GM12878 (cell line): ENCODE data around the gene LHFPL3.

Source experiments
- CBFB ChIP-seq: IDR thresholded peaks from 2 replicates; pipeline ENCODE4 v1.6.1; 2016; ENCODE audit warnings: antibody characterized with exemption, low read depth
- CEBPZ ChIP-seq: fragments of 150-350 bp; IDR thresholded peaks from 2 replicates; pipeline ENCODE4 v1.6.1; 2016; ENCODE audit warnings: low read depth, low read length
- CTCF ChIP-seq, 3 experiments: IDR thresholded peaks in 2 of 3; conservative IDR thresholded peaks in 1 of 3; 2 replicates each; pipeline ENCODE4 v1.5.1; 2011; ENCODE audit warnings: low read depth in 3 of 3, low read length in 3 of 3, mild to moderate bottlenecking in 3 of 3, control low read depth in 2 of 3, moderate library complexity in 2 of 3, inconsistent platforms in 1 of 3, mixed read lengths in 1 of 3; ENCODE audit not compliant: control insufficient read depth in 2 of 3, insufficient read depth in 1 of 3; ENCODE audit errors: extremely low read depth in 1 of 3
- HCFC1 ChIP-seq: fragments of 150-350 bp; IDR thresholded peaks from 2 replicates; pipeline ENCODE4 v1.6.1; 2014; ENCODE audit warnings: low read length
- MTA3 ChIP-seq: IDR thresholded peaks from 2 replicates; pipeline ENCODE4 v1.6.1; 2012; ENCODE audit warnings: low read length, inconsistent platforms, borderline replicate concordance
- NFYB ChIP-seq: IDR thresholded peaks from 2 replicates; pipeline ENCODE4 v1.6.1; 2011; ENCODE audit warnings: low read depth, mild to moderate bottlenecking, low read length, improper control_type of control experiment, moderate library complexity; ENCODE audit not compliant: insufficient read depth
- POLR2AphosphoS5 ChIP-seq: IDR thresholded peaks from 2 replicates; pipeline ENCODE4 v1.6.1; 2011; ENCODE audit warnings: mild to moderate bottlenecking, low read length, inconsistent platforms
- RBBP5 ChIP-seq: fragments of 200-600 bp; sonication (generic); conservative IDR thresholded peaks from 2 replicates; pipeline ENCODE4 v1.6.1; 2016

GRCh38 chr7:104950754-104951153, 622.4 kb downstream of the LHFPL3 start:
- TF ChIP-seq MTA3, result no peak
- TF ChIP-seq CTCF (IDR thresholded peaks at IDR 0.05 in 2 of 3, conservative IDR thresholded peaks at IDR 0.05 in 1 of 3; ENCODE audit: control insufficient read depth in 2 of 3, extremely low read depth in 1 of 3, insufficient read depth in 1 of 3, low read depth in 3 of 3, low read length in 3 of 3), result no peak
- TF ChIP-seq POLR2AphosphoS5, result no peak
- no peak for TF ChIP-seq CEBPZ
- TF ChIP-seq NFYB, result no peak
- TF ChIP-seq CBFB, result no peak
- TF ChIP-seq RBBP5, result no peak
- TF ChIP-seq HCFC1, result no peak
